Airway epithelial cell (primary cell): Measurements from ENCODE around the gene GVQW3. TPM values are rescaled to one million over a fixed set of nuclear protein-coding genes. Genes with fewer than 3 reads are reported as not detected.

Experiments
- total RNA-seq: library from RNA; depleted of rRNA; stranded (reverse); fragments of >200 nt; gene quantifications from 2 replicates; pipeline ENCODE4 v1.2.3, GENCODE V29; 2015

The GVQW3 gene
- total RNA-seq = 0.28 TPM in 2 replicates

GRCh38 chr11:76380977-76381719, at the start of gene GVQW3, which contains the start of gene THAP12:
Gene GVQW3 (plus strand): TSS chr11:76381323. CDS start chr11:76381829, 506 bp downstream.
Gene THAP12 (minus strand): TSS chr11:76381132. CDS start chr11:76380836, 296 bp downstream.

GRCh38 chr11:76444384-76445120, 63.4 kb downstream of the GVQW3 start, which contains the start of gene EMSY:
Gene EMSY (plus strand): TSS chr11:76445018. CDS start chr11:76446939, 1,921 bp downstream.

Other genes with a start within 250 kb of the GVQW3 start
- 0.21 TPM in 1 of 2 replicates, not detected in the other for gene WNT11, start 174.8 kb upstream of the GVQW3 start, total RNA-seq
- gene THAP12, start 191 bp upstream of the GVQW3 start, total RNA-seq = 21.9 and 30.0 TPM in 2 replicates
- 5.0 and 13.5 TPM in 2 replicates for gene EMSY, start 63.7 kb downstream of the GVQW3 start, total RNA-seq